ENCODE measurements around the gene FARS2.

FARS2 gene

GRCh38 chr6:5260661-5261544 is at the start of gene FARS2, which contains the start of gene LYRM4:
Gene FARS2 (plus strand): TSS chr6:5261513.
Gene LYRM4 (minus strand): TSS chr6:5260950. CDS start chr6:5260733, 217 bp downstream.
- DNase-seq: peak; percentile 72

- DNase-seq: no peak
These were observed 47.5 kb upstream of the FARS2 start for GRCh38 chr6:5213836-5214235.

- no peak for DNase-seq
These were observed 46.7 kb upstream of the FARS2 start for GRCh38 chr6:5214570-5215052.

- no peak for DNase-seq
These were observed 46.2 kb upstream of the FARS2 start for GRCh38 chr6:5215159-5215558.

GRCh38 chr6:5215799-5216198 is 45.5 kb upstream of the FARS2 start:
- no peak for DNase-seq

GRCh38 chr6:5217356-5217755 is 44.0 kb upstream of the FARS2 start:
- no peak for DNase-seq

- no peak for DNase-seq
These were observed 42.2 kb upstream of the FARS2 start for GRCh38 chr6:5219011-5219691.

- DNase-seq: no peak
These were observed 40.9 kb upstream of the FARS2 start for GRCh38 chr6:5220443-5220842.

GRCh38 chr6:5223309-5223708 is 38.0 kb upstream of the FARS2 start:
- no peak for DNase-seq

GRCh38 chr6:5229356-5229755 is 32.0 kb upstream of the FARS2 start:
- DNase-seq: no peak

GRCh38 chr6:5230081-5230480 is 31.2 kb upstream of the FARS2 start:
- no peak for DNase-seq

GRCh38 chr6:5231289-5231688 is 30.0 kb upstream of the FARS2 start:
- DNase-seq: no peak

- no peak for DNase-seq
These were observed 26.4 kb upstream of the FARS2 start for GRCh38 chr6:5234874-5235273.

GRCh38 chr6:5235830-5236229 is 25.5 kb upstream of the FARS2 start:
- no peak for DNase-seq

- DNase-seq: no peak
These were observed 23.5 kb upstream of the FARS2 start for GRCh38 chr6:5237805-5238204.

- no peak for DNase-seq
These were observed 23.0 kb upstream of the FARS2 start for GRCh38 chr6:5238336-5238735.

GRCh38 chr6:5241252-5241651 is 20.1 kb upstream of the FARS2 start:
- DNase-seq: no peak

- DNase-seq: no peak
These were observed 18.2 kb upstream of the FARS2 start for GRCh38 chr6:5243069-5243468.

- no peak for DNase-seq
These were observed 14.9 kb upstream of the FARS2 start for GRCh38 chr6:5246141-5247097.

GRCh38 chr6:5247201-5247600 is 14.1 kb upstream of the FARS2 start:
- DNase-seq: no peak

GRCh38 chr6:5248302-5249098 is 12.8 kb upstream of the FARS2 start:
- DNase-seq: no peak

Data from NCI-H1092 treated with DMSO at 0.1 percent for 48 hours (cell line).